NCI-H510A (cell line): ENCODE results near the gene NTRK3.

Experiments used
- DNase-seq: peaks from one replicate; lab custom pipeline; 2025; lab: John Stamatoyannopoulos, UW

NTRK3 gene

GRCh38 chr15:88256279-88257230 lies at the start of gene NTRK3:
NTRK3 (minus strand) TSS chr15:88256739; CDS start chr15:88256153, 586 bp downstream.
- no peak for DNase-seq

GRCh38 chr15:88303395-88303794 lies 46.9 kb upstream of the NTRK3 start:
- DNase-seq: no peak

GRCh38 chr15:88302373-88302772 lies 45.8 kb upstream of the NTRK3 start:
- DNase-seq: no peak

- DNase-seq: no peak
Observed at GRCh38 chr15:88301311-88301710, 44.8 kb upstream of the NTRK3 start.

GRCh38 chr15:88300861-88301260 lies 44.3 kb upstream of the NTRK3 start:
- DNase-seq: no peak

DNA sequence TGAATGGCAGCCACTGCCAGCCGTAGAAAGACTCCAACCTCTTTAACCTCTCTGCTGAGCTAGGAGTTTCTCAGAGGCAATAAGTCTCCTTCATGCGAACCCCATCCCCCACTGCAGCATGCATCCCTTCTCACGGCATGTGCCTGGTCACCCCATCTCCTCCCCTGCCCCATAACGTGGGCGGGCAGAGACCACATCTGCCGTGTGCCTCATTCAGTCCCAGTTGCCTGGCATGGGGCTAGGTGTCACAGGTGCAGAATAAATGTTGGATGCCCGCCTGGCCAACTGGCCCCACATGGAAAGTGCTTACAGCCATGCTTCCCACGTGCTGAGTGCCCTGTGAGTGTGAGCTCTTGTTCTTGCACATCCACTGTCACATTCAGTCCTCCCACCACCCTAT lies 43.5 kb upstream of the NTRK3 start:
- no peak for DNase-seq

- DNase-seq: no peak
Observed at GRCh38 chr15:88299497-88299896, 43.0 kb upstream of the NTRK3 start.

DNA sequence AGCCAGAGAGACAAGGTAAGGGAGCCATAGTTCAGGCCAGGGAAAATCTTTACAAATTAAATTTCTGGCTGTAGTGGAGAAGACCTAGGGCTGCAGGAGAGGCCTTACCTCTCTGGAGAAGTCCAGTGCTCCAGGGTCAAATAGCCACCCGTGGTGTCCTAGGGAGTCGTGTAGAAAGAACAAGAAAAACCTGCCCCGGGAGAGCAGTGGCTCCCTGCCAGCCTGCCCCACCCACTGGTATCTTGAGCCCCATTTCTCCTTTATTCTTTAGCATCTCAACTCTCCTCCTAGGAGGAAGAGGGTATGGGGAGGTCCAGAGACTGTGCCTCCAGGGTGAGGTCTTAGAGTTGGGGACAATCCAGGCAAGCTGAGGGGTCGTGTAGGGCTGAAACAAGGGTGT lies 32.1 kb upstream of the NTRK3 start:
- no peak for DNase-seq

GRCh38 chr15:88288206-88288605 lies 31.7 kb upstream of the NTRK3 start:
- DNase-seq: no peak

GRCh38 chr15:88284318-88284998 lies 27.9 kb upstream of the NTRK3 start:
- DNase-seq: no peak

DNA sequence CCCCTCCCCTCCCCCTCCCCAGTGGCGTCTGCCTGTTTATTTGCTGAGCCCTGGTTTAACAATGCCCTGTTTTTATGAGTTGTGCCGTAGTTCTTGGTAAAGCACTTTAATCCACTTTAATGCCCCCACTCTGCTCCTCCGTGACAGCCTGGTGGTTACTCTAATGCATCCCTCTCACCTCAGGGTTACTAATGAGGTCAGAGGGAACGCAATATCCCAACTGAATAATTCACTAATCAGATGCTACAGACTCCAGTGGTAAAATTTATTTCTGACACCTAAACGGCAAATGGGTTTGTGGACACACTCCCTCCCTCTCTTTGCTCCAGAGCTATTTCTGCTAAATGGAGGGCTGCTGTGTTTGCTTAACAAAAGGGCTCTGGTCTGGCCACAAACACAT lies 26.1 kb upstream of the NTRK3 start:
- DNase-seq: no peak

DNA sequence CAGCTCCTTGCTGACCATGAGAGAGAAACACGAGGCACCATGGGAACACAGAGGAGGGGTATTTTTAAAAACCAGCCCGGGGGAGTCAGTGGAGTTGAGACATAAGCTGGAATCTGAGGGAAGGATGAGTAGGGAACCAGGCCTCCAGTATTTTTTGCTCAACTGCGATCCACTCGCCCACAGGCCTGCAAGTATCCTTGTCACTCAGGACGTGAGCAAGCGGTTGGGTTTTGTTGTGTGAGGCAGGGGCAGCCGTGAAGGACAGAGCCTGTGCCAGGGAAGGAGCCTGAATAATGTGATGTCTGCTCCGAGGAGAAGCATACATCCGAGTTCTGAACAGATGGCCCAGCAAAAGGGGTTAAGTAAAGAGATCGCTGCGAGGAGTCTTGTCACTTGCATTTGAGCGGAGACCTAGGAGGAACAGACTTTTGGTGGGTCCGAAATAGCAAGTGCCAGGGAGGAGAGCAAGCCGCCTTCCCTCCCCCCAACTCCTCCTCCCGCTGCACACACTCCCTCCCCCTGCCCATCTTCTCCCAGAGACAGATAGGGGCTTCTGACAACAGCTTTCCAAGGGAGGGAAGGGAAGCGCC lies 20.4 kb upstream of the NTRK3 start:
- no peak for DNase-seq

DNA sequence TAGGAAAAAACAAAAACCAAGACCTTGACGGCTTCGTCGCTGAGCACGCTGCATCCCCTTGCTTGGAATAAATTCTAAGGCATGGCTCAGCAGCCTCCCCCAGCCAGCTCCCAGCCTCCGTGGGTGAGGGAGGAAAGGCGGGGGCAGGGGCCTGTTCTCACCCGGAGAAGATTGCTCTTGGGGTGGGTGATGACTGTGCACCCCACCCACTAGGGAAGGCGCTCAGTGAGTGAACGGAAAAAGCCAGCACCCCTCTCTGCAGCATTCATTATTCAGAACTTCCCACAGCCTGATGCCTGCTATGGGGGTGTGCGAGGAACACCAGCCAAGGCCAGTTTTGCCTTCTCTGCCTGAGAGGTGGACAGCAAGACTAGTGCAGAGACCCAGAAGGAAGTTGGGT lies 19.3 kb upstream of the NTRK3 start:
- no peak for DNase-seq

- DNase-seq: no peak
Observed at GRCh38 chr15:88274553-88275460, 18.3 kb upstream of the NTRK3 start.

DNA sequence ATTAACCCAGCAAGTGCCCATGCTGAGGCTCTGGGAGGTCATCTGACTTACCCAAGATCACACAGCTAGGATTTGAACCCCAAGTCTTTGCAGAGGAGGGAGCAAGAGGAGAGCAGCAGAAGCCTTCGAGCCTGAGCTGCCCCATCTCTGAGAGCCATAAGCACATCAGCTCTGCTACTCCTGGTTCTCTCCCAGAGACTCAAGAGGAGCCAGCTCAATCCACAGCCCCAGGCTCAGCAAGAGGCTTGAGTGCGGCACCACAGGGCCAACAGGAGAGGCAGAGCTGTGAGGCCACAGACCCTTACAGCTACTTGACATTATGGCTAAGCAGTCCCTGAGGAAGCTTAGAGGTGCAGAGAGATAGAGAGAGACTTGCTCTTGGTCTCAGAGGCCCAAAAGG lies 15.9 kb upstream of the NTRK3 start:
- no peak for DNase-seq

DNA sequence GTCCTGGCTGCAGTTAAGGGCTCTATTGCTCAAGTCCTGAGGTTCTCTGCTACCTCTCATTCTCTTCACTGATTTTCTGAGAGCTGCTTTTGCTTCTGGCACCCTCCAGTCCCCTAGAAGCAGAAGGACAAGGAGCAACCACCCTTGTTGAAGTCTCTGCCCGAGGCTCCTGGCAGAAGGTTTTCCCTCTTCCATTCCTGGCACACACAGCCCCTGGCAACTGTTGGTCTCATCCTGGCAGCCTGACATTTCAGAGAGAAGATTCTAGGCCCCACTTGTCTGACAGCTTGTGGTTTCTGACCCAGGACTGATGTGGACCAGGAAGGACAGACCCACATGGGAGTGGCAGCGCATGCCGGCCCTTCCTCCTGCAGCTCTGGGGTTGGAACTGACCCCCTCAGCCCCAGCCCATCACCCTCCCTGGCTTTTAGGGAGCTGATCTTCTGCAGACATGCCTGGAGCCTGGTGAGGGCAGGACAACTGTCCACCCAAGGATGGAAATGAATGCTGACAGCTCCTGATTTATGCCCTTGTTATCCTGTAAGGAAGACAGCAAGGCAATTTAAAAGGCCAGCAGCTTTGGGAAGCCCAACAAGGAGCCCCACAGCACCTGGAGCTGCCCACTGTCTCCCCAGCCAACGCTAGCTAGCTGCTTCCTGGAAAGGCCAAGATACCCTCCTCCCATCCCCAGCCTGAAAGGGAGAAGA lies 13.0 kb upstream of the NTRK3 start:
- DNase-seq: no peak

GRCh38 chr15:88267720-88268119 lies 11.2 kb upstream of the NTRK3 start:
- no peak for DNase-seq

GRCh38 chr15:88266170-88266569 lies 9.6 kb upstream of the NTRK3 start:
- no peak for DNase-seq

DNA sequence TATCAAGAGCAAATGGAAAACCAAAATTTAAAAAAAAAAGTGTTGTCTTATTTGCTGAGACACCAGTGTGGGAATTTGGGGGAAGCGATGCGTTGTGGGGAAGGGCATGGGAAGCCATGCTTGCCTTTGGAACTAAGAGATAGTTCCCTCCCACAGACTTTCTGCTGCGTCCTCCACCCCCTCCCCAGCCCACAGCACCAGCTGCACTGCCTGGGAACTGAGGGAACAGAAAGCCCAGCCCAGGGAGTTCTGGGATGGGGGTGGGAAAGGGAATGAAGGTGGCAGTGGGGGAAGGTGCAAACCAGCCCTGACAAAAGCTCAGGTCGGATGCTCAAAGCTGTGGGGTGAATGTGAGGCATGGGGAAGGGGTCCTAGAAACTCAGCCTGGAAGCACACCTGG lies 8.1 kb upstream of the NTRK3 start:
- no peak for DNase-seq

- no peak for DNase-seq
Observed at GRCh38 chr15:88262064-88262463, 5.5 kb upstream of the NTRK3 start.

DNA sequence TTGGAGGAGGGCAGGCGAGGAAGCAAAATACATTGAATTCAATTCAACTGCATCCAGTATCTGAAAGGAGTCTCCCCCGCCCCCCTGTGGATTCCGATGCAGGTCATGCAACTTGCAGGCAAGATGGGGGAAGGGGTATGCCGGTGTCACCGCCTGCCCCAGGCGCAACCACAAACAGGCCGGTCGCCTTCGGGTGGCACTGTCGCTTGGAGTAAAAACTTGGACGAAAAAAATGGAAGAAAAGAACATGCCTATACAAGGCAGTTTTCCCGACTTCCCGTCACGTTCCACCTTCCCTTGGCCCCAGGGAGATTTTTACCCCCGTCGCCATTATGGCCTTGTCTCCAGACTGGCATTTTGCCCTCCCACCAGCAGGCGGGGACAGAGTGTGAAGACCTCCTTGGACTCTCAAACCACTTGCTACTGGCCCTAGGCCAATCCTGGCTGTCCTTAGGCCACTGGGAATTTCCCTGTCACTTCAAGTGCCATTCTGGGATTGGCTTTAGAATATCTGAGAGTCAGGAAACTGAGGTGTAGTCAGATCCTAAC lies 1.6 kb upstream of the NTRK3 start:
- no peak for DNase-seq
